HepG2 (cell line): ENCODE data around the gene DOCK9. TPM values are rescaled to one million over a fixed set of nuclear protein-coding genes. Genes with fewer than 3 reads are reported as not detected.

ENCODE experiments used
- AGO2 ChIP-seq: fragments of 200-400 bp; formaldehyde crosslinking; optimal IDR thresholded peaks from 2 replicates; pipeline ENCODE3; 2017; ENCODE audit warnings: mild to moderate bottlenecking, low read depth, low read length, moderate library complexity
- ARID5B ChIP-seq: IDR thresholded peaks from 2 replicates; pipeline ENCODE4 v1.4.0; 2020; ENCODE audit warnings: mild to moderate bottlenecking, missing genetic modification reagents
- ASH2L ChIP-seq: fragments of 300-600, 200-600 bp; sonication (generic); IDR thresholded peaks from 2 replicates; pipeline ENCODE4 v1.7.0; 2017; ENCODE audit warnings: low read depth, mild to moderate bottlenecking, moderate library complexity, mixed read lengths, low read length; ENCODE audit not compliant: insufficient read length
- FOXA3 ChIP-seq: IDR thresholded peaks from 2 replicates; pipeline ENCODE4 v1.6.1; 2016; ENCODE audit warnings: missing genetic modification reagents, missing compliant biosample characterization
- HMG20A ChIP-seq: IDR thresholded peaks from 2 replicates; pipeline ENCODE4 v1.6.1; 2016; ENCODE audit warnings: borderline replicate concordance
- HNF4G ChIP-seq, 2 experiments: sonication (generic) in 1 of 2; formaldehyde crosslinking in 1 of 2; IDR thresholded peaks; 2 replicates each; pipeline versions ENCODE4 v1.4.0 to v1.6.1; 2011 to 2020; ENCODE audit warnings: borderline replicate concordance in 2 of 2, low read depth in 2 of 2, mild to moderate bottlenecking in 2 of 2, low read length in 1 of 2, missing genetic modification reagents in 1 of 2, moderate library complexity in 1 of 2
- LCORL ChIP-seq, 2 experiments: fragments of 450-650 bp in 1 of 2; sonication (generic) in 1 of 2; formaldehyde crosslinking in 1 of 2; IDR thresholded peaks; 2 replicates each; pipeline versions ENCODE4 v1.5.0 to v1.6.1; 2017 to 2020; ENCODE audit warnings: antibody characterized with exemption in 1 of 2, missing genetic modification reagents in 1 of 2
- MATR3 ChIP-seq: sonication (generic); formaldehyde crosslinking; IDR thresholded peaks from 2 replicates; pipeline ENCODE4 v1.4.0; 2020; ENCODE audit warnings: missing genetic modification reagents
- MZF1 ChIP-seq: sonication (generic); formaldehyde crosslinking; IDR thresholded peaks from 2 replicates; pipeline ENCODE4 v1.8.1; 2023; ENCODE audit warnings: mild to moderate bottlenecking, missing genetic modification reagents, borderline replicate concordance
- NR1H2 ChIP-seq: sonication (generic); formaldehyde crosslinking; IDR thresholded peaks from 2 replicates; pipeline ENCODE4 v1.8.1; 2022; ENCODE audit warnings: low read depth, missing genetic modification reagents, borderline replicate concordance
- SOX13 ChIP-seq, 3 experiments: fragments of 450-650 bp in 1 of 3; sonication (generic) in 1 of 3; formaldehyde crosslinking in 1 of 3; IDR thresholded peaks in 2 of 3; conservative IDR thresholded peaks in 1 of 3; 2 replicates each; pipeline versions ENCODE4 v1.5.0 to v1.6.1; 2016 to 2020; ENCODE audit warnings: antibody characterized with exemption in 1 of 3, mild to moderate bottlenecking in 1 of 3, missing compliant biosample characterization in 1 of 3, missing genetic modification reagents in 1 of 3, moderate library complexity in 1 of 3
- SOX6 ChIP-seq, 2 experiments: fragments of 450-650 bp in 1 of 2; sonication (generic) in 1 of 2; formaldehyde crosslinking in 1 of 2; IDR thresholded peaks; 2 replicates each; pipeline versions ENCODE4 v1.4.0 to v1.6.1; 2017 to 2020; ENCODE audit warnings: antibody characterized with exemption in 1 of 2, mild to moderate bottlenecking in 1 of 2, missing genetic modification reagents in 1 of 2
- ZFX ChIP-seq: sonication (generic); formaldehyde crosslinking; IDR thresholded peaks from 2 replicates; pipeline ENCODE4 v1.4.0; 2020; ENCODE audit warnings: mild to moderate bottlenecking, low read depth, missing genetic modification reagents, moderate library complexity
- ZMYM4 ChIP-seq: sonication (generic); formaldehyde crosslinking; IDR thresholded peaks from 2 replicates; pipeline ENCODE4 v1.8.1; 2023; ENCODE audit warnings: mild to moderate bottlenecking, missing genetic modification reagents
- ZNF350 ChIP-seq: sonication (generic); formaldehyde crosslinking; IDR thresholded peaks from 2 replicates; pipeline ENCODE4 v1.4.0; 2020; ENCODE audit warnings: mild to moderate bottlenecking, low read depth, missing genetic modification reagents, borderline replicate concordance
- ZNF484 ChIP-seq: sonication (generic); formaldehyde crosslinking; IDR thresholded peaks from 2 replicates; pipeline ENCODE4 v1.5.1; 2020; ENCODE audit warnings: mild to moderate bottlenecking, low read depth, missing genetic modification reagents, borderline replicate concordance
- ZNF800 ChIP-seq: sonication (generic); formaldehyde crosslinking; IDR thresholded peaks from 2 replicates; pipeline ENCODE4 v1.4.0; 2020; ENCODE audit warnings: missing genetic modification reagents
- polyA plus RNA-seq, 8 experiments: library from polyadenylated mRNA; depleted of rRNA in 3 of 8; stranded (reverse) in 7 of 8; unstranded in 1 of 8; fragments of >200 nt; fragmentation: Illumina TruSeq in 4 of 8; extraction: Trizol in 4 of 8; gene quantifications; 2 replicates each; pipeline versions ENCODE4 v1.2.1 to v1.2.3, GENCODE V29; 2011 to 2016; ENCODE audit warnings: low read depth in 4 of 8, missing spikeins in 1 of 8, mixed read lengths in 1 of 8; ENCODE audit not compliant: insufficient read depth in 1 of 8
- total RNA-seq, 5 experiments: library from RNA; depleted of rRNA; stranded (reverse); fragments of >200 nt; fragmentation: Illumina TruSeq; extraction: Trizol; gene quantifications; 2 replicates each; pipeline ENCODE4 v1.2.3, GENCODE V29; 2016; ENCODE audit warnings: low read depth in 1 of 5
- TF ChIP-seq, protein P1 (sequence below): IDR thresholded peaks from 2 replicates; pipeline ENCODE4 v1.6.1; 2016; ENCODE audit warnings: low read depth

Gene DOCK9
- total and polyA plus RNA-seq, 2 of the 13 experiments (the other 11 are each of a cell fraction or from before 2014, with no cell fraction given), result 0.44 to 0.97 TPM

DNA sequence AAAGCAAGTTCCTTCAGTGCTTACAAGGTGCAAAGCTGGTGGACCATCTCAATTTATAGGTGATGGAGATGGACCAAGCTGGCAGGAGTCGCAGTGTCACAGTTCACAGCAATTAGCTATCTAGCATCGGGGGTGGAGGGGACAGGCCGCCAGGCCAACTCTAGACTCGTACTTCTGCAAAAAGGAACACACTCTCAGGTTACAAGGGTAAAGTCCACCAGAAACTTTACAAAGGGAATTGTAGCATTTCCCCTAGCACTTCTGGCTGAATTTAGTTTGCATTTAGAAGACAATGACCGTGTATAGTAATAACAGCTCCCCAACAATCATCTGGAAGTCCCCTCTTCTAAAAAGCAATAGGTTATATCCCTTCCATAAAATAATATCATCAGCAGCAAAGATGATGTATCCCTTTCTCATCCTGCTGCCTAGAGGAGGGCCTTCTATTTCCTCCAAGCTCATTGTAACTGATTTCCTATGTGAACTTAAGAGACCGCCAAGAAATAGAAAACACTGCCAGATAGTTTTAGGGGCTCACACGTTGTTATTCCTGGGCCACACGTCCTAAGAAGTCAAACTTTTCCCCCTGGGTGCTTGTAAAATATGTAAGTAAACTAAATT is 8.5 kb upstream of the DOCK9 start (continued):
- TF ChIP-seq ARID5B, result peak; percentile 59
- peak; percentile 28; the same call in 1 of the 2 replicates for TF ChIP-seq ZMYM4 (CRISPR knock-in tag)
- 0 out of 2 replicates have a peak, but pooled peaks have one; percentile 12 for TF ChIP-seq FOXA3 (CRISPR knock-in tag)
- TF ChIP-seq ZNF350, result no peak
- peak; percentile 39; the same call in 1 of the 2 replicates for TF ChIP-seq ZFX (CRISPR knock-in tag)
- TF ChIP-seq, protein P1, sequence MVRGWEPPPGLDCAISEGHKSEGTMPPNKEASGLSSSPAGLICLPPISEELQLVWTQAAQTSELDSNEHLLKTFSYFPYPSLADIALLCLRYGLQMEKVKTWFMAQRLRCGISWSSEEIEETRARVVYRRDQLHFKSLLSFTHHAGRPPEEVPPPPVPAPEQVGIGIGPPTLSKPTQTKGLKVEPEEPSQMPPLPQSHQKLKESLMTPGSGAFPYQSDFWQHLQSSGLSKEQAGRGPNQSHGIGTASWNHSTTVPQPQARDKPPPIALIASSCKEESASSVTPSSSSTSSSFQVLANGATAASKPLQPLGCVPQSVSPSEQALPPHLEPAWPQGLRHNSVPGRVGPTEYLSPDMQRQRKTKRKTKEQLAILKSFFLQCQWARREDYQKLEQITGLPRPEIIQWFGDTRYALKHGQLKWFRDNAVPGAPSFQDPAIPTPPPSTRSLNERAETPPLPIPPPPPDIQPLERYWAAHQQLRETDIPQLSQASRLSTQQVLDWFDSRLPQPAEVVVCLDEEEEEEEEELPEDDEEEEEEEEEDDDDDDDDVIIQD, result 0 out of 2 replicates have a peak, but pooled peaks have one; percentile 21
- no peak for TF ChIP-seq SOX13 (IDR thresholded peaks at IDR 0.05)
- TF ChIP-seq SOX13 (CRISPR knock-in tag; conservative IDR thresholded peaks at IDR 0.05 in 1 of 2, IDR thresholded peaks at IDR 0.05 in 1 of 2), result peak in 1 of 2 experiments; percentile 71; a peak in 2 of 4 replicates
- peak; percentile 52; the same call in 1 of the 2 replicates for TF ChIP-seq HNF4G (IDR thresholded peaks at IDR 0.05; ENCODE audit: borderline replicate concordance, low read depth, low read length)
- TF ChIP-seq HNF4G (CRISPR knock-in tag; IDR thresholded peaks at IDR 0.05; ENCODE audit: borderline replicate concordance, low read depth), result no peak
- no peak for TF ChIP-seq NR1H2 (CRISPR knock-in tag)
- 0 out of 2 replicates have a peak, but pooled peaks have one; percentile 42 for TF ChIP-seq HMG20A (CRISPR knock-in tag)
- TF ChIP-seq SOX6 (IDR thresholded peaks at IDR 0.05), result no peak
- TF ChIP-seq SOX6 (CRISPR knock-in tag; IDR thresholded peaks at IDR 0.05), result peak; percentile 59
- no peak for TF ChIP-seq MATR3
- no peak for TF ChIP-seq AGO2
- no peak for TF ChIP-seq ZNF800
- TF ChIP-seq ASH2L, result peak; percentile 36
- TF ChIP-seq LCORL (IDR thresholded peaks at IDR 0.05), result no peak
- peak; percentile 31; the same call in 1 of the 2 replicates for TF ChIP-seq LCORL (CRISPR knock-in tag; IDR thresholded peaks at IDR 0.05)
- TF ChIP-seq ZNF484 (CRISPR knock-in tag), result no peak
- TF ChIP-seq MZF1 (CRISPR knock-in tag), result no peak
